HepG2 (cell line): ENCODE measurements around the gene DAZAP1. TPM values are rescaled to one million over a fixed set of nuclear protein-coding genes. Genes with fewer than 3 reads are reported as not detected.

Experiments used
- CEBPZ ChIP-seq: IDR thresholded peaks from 2 replicates; pipeline ENCODE4 v1.6.1; 2012; ENCODE audit warnings: low read length, improper control_type of control experiment
- GLI4 ChIP-seq: sonication (generic); formaldehyde crosslinking; IDR thresholded peaks from 2 replicates; pipeline ENCODE4 v1.5.1; 2020; ENCODE audit warnings: missing genetic modification reagents, mild to moderate bottlenecking, moderate library complexity, borderline replicate concordance
- HNRNPL ChIP-seq: fragments of 200-400 bp; formaldehyde crosslinking; IDR thresholded peaks from 2 replicates; pipeline ENCODE4 v1.6.1; 2017; ENCODE audit warnings: mild to moderate bottlenecking, low read depth, low read length
- MXD1 ChIP-seq: sonication (generic); formaldehyde crosslinking; IDR thresholded peaks from 2 replicates; pipeline ENCODE4 v1.4.0; 2020; ENCODE audit warnings: mild to moderate bottlenecking, missing genetic modification reagents
- NONO ChIP-seq, 2 experiments: fragments of 450-650 bp in 1 of 2; sonication (generic) in 1 of 2; formaldehyde crosslinking in 1 of 2; IDR thresholded peaks in 1 of 2; conservative IDR thresholded peaks in 1 of 2; 2 replicates each; pipeline versions ENCODE4 v1.6.1 to v1.8.0; 2017 to 2022; ENCODE audit warnings: mild to moderate bottlenecking in 1 of 2, missing genetic modification reagents in 1 of 2, moderate library complexity in 1 of 2
- RNF219 ChIP-seq: sonication (generic); formaldehyde crosslinking; IDR thresholded peaks from 2 replicates; pipeline ENCODE4 v1.5.0; 2020; ENCODE audit warnings: mild to moderate bottlenecking, missing genetic modification reagents
- SETDB1 ChIP-seq: sonication (generic); formaldehyde crosslinking; IDR thresholded peaks from 2 replicates; pipeline ENCODE4 v1.5.1; 2020; ENCODE audit warnings: missing genetic modification reagents, mild to moderate bottlenecking, borderline replicate concordance
- SOX13 ChIP-seq, 3 experiments: fragments of 450-650 bp in 1 of 3; sonication (generic) in 1 of 3; formaldehyde crosslinking in 1 of 3; IDR thresholded peaks in 2 of 3; conservative IDR thresholded peaks in 1 of 3; 2 replicates each; pipeline versions ENCODE4 v1.5.0 to v1.6.1; 2016 to 2020; ENCODE audit warnings: antibody characterized with exemption in 1 of 3, mild to moderate bottlenecking in 1 of 3, missing compliant biosample characterization in 1 of 3, missing genetic modification reagents in 1 of 3, moderate library complexity in 1 of 3
- TFAP4 ChIP-seq: sonication (generic); IDR thresholded peaks from 2 replicates; pipeline ENCODE4 v1.6.1; 2016; ENCODE audit warnings: low read depth, borderline replicate concordance
- ZFP37 ChIP-seq: sonication (generic); formaldehyde crosslinking; IDR thresholded peaks from 2 replicates; pipeline ENCODE4 v1.4.0; 2020; ENCODE audit warnings: missing genetic modification reagents, borderline replicate concordance
- ZNF432 ChIP-seq: sonication (generic); formaldehyde crosslinking; IDR thresholded peaks from 2 replicates; pipeline ENCODE4 v1.5.0; 2020; ENCODE audit warnings: missing genetic modification reagents, mild to moderate bottlenecking, borderline replicate concordance
- ZNF577 ChIP-seq: sonication (generic); formaldehyde crosslinking; IDR thresholded peaks from 2 replicates; pipeline ENCODE4 v1.4.0; 2020; ENCODE audit warnings: mild to moderate bottlenecking, low read depth, missing genetic modification reagents, borderline replicate concordance
- ZNF768 ChIP-seq: sonication (generic); formaldehyde crosslinking; IDR thresholded peaks from 2 replicates; pipeline ENCODE4 v1.4.0; 2020; ENCODE audit warnings: missing genetic modification reagents
- polyA plus RNA-seq, 8 experiments: library from polyadenylated mRNA; depleted of rRNA in 3 of 8; stranded (reverse) in 7 of 8; unstranded in 1 of 8; fragments of >200 nt; fragmentation: Illumina TruSeq in 4 of 8; extraction: Trizol in 4 of 8; gene quantifications; 2 replicates each; pipeline versions ENCODE4 v1.2.1 to v1.2.3, GENCODE V29; 2011 to 2016; ENCODE audit warnings: low read depth in 4 of 8, missing spikeins in 1 of 8, mixed read lengths in 1 of 8; ENCODE audit not compliant: insufficient read depth in 1 of 8
- total RNA-seq, 5 experiments: library from RNA; depleted of rRNA; stranded (reverse); fragments of >200 nt; fragmentation: Illumina TruSeq; extraction: Trizol; gene quantifications; 2 replicates each; pipeline ENCODE4 v1.2.3, GENCODE V29; 2016; ENCODE audit warnings: low read depth in 1 of 5

Gene DAZAP1
- total and polyA plus RNA-seq, 2 of the 13 experiments (the other 11 are each of a cell fraction or from before 2014, with no cell fraction given) = 63.3 to 79.2 TPM

- TF ChIP-seq RNF219 (CRISPR knock-in tag) (0 out of 2 replicates have a peak, but pooled peaks have one; percentile 1), NONO (IDR thresholded peaks at IDR 0.05) (no peak), NONO (CRISPR knock-in tag; conservative IDR thresholded peaks at IDR 0.05) (peak; percentile 56; the same call in 1 of the 2 replicates), ZNF768 (CRISPR knock-in tag) (no peak), ZNF432 (CRISPR knock-in tag) (no peak; the same call in 1 of the 2 replicates), HNRNPL (peak; percentile 84; the same call in 1 of the 2 replicates), GLI4 (CRISPR knock-in tag) (peak; percentile 74; the same call in 1 of the 2 replicates), ZNF577 (no peak), SOX13 (IDR thresholded peaks at IDR 0.05) (0 out of 2 replicates have a peak, but pooled peaks have one; percentile 11), SOX13 (CRISPR knock-in tag; conservative IDR thresholded peaks at IDR 0.05 in 1 of 2, IDR thresholded peaks at IDR 0.05 in 1 of 2) (peak; percentile 65 to 80; a peak in 1 of 4 replicates), TFAP4 (peak; percentile 96), ZFP37 (peak; percentile 87), MXD1 (CRISPR knock-in tag) (peak; percentile 73; the same call in 1 of the 2 replicates), CEBPZ (no peak), SETDB1 (CRISPR knock-in tag) (no peak)
Observed at GRCh38 chr19:1373534-1374249, 33.7 kb upstream of the DAZAP1 start (continued).
